Activated CD4-positive, alpha-beta T cell treated with anti-CD3 and anti-CD28 coated beads, Interleukin-2, Interleukin-4, amounts not matched to agents 100 ng/mL and 50 ng/mL, durations not matched to agents 16 hours and 8 hours (primary cell): ENCODE measurements around the gene C10orf95.

Source experiments
- DNase-seq: peaks from one replicate; pipeline ENCODE4 v3.0.0-alpha.2; 2020; ENCODE audit warnings: low spot score

The C10orf95 gene

DNA sequence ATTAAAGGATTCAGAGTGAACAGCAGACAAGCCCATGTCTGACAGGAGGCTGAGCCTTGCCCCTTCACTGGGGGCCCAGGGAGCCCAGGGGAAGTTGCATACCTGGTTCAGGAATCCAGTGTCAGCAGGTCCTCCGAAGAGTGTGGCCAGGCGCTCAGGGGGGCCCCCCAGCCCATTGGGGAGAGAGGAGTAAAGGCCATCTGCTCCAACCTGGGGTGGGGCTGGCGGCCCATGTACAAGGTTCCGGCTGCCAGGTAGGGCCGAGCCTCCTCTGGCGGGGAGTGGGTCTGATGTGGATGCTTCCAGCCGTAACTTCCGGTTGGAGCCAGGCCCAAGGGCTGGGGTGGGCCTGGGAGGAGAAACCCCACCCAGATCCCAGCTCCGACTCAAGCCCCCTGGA is 35.1 kb downstream of the C10orf95 start:
- DNase-seq: no peak

DNA sequence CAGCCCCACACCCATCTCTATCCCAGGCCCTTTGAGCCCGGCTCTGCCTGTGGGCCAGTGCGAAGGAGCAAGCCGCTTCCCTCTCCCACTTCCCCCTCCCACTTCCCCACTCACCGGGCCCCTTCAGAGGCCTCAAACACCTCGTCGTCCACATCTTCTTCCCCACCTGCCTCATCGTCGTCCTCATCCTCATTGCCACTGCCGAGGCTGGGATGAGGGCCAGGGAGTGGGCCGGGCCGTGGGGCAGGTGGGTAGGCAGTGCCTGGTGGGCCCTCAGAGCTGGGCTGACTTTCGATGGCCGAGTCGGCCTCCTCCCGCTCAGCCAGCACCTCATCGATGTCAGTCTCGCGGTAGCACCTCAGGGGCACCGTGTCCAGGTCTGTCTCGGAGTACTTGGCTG is 36.6 kb downstream of the C10orf95 start:
- no peak for DNase-seq

DNA sequence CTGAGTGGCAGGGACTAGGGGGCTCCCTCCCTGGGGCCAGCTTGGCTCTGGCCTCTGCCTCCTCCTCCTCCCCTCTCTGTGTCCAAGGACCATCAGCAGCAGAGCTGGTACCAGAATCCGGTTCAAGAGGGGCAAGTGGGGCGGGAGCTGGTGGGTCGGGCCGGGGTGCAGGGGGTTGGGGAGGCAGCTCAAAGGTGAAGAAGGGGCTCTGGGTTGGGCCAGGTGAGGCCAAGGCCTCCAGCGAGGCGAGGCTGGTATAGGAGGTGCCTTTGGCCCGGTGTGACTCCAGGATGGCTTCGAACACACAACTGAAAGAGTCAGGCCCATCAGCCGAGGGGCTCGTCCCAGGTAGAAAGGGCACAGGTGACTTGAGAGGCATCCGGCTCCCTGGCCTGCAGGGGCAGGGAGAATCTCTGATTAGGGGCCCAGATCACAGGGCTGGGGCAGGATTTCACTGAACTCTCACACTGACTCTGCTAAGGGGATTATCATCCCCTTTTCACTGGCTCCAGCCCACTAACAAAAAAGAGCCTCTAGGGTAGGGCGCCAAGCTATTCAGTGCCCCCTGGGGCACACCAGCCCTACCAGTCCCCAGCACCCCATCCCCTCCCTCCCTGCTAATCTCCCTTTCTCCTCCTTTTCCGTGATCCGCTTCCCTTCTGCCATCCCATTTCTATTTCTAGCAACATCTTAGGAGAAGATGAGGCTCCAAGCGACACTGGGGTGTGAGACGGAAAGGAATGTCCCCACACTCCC is 37.4 kb downstream of the C10orf95 start:
- DNase-seq: no peak

DNA sequence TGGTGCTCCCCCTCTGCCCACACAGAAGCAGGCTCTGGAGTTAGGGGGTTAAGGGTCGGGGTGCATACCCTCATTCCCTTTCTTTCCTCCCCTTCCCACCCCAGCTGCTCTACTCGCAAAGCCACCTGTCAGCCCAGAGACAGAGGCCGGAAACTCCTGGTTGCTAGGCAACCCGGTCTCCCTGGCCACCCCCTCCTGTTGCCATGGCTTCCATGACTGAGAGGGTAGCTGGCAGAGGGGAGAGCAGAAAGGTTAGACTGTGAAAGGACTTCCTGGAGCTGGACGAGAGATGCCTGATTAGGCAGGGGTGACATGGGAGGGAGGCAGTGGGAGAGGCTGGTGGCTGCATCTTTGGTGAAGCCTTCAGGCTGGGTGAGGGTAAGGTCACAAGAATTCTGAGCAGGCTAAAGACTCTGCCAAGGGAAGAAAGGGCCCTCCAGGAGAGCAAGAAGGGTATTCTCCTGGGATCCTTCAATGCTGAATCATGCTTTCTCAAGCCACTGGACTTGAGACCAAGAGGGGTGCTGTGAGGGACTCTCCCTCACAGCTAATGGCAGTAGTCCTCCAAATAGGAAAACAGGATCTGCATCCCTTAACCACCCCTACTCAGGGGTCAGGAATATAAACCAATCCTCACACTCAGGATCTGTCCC is 38.2 kb downstream of the C10orf95 start:
- no peak for DNase-seq

DNA sequence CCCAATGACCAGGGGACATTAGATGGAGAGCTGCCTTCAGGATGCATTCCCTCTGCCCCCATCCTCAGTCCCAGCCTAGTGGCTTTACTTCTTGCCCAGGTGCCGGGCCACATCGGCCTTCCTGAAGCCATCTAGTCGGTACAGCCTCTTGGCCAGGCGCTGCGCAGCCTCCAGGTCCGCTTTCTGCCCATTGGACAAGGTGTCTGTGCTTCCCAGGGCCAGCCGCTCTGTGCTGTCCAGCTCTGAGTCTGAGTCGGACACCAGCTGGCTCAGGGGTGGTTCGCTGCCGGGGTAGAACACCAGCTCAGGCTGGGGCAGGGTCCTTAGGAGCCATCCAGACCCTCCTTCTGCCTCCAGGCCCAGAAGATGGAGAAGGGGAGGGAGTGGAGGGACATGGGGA is 39.0 kb downstream of the C10orf95 start:
- DNase-seq: no peak

DNA sequence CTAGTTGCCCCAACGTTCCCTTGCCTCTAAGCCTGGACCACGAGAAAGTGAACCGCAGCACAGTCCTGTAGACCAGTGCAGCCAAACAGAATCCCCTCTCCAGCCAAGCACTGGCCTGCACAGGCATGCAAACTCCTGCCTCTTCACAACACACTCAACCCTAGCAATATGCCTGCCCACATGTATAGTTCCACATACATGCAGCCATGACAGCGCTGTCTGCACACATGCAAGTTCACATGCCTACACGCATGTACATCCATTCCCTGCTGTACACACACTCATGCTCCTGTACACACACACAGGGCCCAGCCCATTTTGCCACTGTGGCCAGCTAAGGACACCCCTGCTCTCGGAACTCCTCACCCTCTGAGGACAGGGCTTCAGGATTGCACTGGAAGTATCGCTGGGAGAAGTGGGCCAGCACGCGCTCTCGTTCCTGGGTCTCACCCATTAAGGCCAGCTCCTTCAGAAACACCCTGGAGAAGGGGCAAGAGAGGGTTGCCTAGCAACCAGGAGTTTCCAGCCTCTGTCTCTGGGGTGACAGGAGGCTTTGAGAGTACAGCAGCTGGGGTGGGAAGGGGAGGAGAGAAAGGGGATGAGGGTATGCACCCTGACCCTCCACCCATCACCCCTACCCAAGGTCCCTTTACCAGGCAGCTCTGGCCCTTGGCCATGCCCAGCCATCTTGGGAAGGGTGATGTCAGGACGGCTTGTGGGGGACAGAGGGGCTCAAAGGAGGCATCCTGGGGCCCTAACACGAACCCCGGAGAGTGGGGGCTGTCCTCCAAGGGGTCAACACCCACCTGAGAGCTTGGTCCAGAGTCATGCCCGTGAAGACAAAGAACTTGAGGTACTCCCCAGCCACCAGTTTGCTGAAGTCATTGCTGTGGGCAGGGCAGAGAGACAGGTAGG is 39.7 kb downstream of the C10orf95 start:
- no peak for DNase-seq

DNA sequence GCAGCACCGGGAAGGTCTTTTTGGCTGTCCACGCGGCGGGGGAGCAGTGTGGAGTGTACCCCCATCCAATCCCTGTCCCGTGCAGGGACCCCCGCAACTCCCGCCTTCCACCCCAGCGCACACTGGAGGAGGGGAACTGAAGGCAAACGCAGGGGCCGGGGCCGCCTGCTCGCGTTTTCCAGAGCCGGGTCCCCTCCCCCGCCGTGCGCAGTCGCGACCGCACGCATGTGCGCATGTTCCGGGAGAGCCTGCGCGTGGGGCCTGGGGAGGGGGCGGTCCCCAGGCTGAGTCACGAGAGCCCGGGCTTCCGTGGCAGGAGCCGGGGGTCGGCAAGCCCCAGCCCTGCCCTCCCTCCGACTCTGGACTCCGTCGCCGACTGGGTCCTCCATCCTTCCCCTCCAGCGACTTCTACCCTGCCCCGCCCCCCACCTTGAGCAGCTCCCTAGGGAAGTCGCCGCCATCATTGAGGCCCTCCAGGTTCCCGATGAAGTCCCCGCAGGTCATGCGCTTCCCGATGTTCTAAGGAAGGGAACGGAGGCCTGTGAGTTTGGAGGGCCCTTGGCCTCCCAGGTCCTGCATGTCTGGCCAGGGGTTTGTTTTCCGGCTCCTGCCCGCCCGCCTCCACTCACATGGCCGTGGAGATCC is 40.8 kb downstream of the C10orf95 start:
- no peak for DNase-seq

DNA sequence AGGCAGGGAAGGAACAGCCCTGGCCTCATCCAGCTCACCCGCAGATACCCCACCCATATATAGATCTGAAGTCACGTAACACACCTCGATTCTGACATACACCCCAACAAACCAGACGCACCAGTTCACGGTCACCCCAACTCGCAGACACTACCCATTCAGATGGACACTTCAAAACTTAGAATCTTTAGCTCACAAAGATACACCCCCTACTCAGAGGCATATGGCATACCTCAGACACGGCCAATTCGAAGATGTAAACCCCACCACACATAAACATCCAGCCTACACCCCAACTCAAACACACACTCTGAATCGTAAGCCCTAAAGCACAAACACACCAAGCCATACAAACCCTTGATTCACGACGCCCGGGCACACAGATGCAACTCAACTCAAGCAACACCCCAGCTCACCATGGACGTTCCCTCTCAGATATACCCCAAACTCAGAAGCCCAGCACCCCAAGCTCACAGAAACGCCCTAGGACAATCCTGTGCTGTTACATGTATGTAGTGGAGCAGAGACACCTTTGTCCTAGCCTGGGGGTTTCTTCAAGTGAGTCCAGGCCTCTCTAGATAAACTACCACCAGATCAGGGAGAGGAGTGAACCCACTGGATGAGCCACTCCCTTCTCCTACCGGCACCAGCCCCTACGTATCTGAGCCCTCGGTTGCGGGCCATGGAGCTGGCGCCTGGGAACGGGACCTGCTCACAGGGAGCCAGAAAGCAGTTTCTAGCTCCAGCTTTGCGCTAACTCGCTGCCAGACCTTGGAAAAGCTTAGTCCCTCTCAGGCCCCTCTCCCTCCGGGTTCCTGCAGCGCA is 41.5 kb downstream of the C10orf95 start:
- DNase-seq: no peak

DNA sequence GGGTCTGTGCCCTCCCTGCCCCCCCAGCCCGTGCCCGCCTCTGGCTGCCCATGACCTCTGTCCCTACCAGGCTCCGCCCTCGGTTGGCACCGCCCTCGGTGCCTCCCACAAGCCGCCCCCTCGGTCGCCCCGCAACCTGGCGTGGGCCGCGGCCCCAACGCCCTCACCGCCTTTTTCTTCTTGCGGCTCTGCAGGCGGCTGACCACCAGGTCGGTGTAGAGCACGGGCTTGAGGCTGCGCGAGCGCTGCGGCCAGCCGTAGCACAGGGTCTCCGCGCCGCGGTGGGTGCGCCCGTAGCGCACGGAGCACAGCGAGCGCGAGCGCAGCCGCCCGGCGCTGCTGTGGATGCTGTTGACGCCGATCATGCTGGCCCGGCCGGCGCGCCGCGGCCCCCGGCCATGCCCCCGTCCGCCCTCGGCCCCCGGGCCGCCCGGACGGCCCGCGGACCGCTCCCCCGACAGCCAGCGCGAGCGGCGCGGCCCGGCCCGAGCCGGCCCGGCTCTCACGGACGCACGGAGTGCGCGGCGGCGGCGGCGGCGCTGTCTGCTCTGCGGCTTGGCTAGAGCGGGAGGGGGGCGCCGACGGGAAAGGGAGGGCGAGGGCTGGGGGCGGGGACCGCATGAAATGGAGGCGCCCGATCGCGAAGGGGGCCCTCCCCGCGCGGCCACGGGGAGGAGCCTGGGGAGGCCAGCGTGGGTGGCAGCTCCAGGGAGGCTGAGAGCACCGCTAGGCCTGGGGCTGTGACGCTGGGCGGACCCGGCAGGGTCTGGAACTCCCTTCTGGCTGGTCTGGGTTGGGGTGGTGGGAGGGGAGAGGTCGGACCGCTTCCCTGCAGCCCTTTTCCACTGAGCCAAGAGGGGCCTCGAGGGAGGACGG is 42.4 kb downstream of the C10orf95 start:
- DNase-seq: peak; percentile 52

DNA sequence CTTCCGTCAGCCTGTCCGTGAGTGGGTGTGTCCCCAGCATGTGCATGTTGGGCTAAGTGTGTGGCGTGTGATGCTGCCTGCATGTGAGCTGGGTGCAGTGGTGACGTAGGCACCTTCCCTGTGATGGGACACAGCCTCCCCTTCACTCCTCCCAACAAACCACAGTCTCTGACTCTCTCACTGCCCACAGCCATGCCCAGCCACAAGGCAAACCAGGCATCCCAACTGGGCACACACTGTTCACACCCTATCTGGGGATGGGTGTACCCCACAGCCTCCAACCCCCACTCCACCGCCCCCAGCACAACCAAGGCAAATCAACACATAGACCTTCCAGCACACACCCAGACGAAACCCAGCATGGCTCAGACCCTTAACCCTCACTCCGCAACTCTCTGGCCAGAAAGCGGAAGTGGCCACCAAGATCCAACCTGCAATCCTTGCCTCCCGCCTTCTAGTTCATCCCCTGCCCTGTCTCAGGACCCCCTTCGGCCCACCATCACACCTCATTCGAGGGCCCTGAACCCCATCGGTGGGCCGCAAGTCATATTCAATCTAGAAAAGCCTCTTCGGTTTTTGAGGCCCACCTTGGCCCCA is 43.1 kb downstream of the C10orf95 start:
- DNase-seq: no peak

DNA sequence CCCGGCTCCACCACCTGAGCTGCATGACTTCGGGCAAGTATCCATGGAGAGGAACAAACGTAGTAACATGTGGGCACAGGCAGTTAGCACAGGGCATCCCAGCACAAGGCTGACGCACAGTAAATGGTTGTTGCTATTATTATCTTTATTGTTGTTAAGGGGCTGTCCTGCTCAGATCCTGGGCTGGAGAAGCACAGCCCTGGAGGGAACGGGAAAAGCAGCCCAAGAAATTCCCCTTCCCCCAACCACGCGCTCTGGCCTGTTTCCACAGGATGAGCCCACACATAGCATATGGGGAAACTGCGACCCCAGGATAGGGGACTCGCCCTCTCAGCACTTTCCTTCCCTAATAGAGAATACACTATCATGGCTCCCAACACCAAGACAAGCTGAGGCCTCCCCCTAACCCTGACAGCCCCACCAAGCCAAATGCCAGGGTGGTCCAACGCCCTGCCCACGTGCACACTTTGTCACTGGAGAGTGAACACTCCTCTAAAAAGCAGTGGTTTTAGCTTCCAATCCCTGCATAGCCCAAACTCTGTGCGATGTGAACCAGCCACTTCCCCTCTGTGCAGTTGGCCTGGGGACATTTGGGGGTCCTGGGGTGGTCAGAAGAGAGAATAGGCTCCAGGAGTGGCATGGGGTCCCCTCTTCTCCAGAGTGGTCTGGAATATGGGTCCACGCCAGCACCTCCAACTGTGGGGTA is 43.8 kb downstream of the C10orf95 start:
- DNase-seq: no peak

DNA sequence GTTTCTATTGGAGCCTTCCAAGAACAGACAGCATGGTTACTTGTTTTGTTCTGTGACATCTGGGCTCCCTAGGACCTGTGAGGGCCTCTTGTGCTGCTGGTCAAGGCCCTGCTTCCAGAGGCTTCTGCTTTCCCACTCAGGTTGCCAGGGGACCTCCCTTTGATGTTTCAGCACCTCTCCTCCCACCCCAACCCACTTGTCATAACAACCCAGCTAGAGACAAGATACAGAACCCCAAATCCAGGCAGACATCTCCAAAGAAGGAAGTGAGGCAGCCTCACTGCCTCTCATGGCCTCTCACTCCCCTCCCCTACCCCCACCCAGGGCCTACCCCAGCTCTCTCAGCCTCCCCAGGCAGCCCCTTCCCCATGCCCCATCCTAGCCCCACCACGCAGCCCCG is 44.5 kb downstream of the C10orf95 start:
- DNase-seq: no peak

DNA sequence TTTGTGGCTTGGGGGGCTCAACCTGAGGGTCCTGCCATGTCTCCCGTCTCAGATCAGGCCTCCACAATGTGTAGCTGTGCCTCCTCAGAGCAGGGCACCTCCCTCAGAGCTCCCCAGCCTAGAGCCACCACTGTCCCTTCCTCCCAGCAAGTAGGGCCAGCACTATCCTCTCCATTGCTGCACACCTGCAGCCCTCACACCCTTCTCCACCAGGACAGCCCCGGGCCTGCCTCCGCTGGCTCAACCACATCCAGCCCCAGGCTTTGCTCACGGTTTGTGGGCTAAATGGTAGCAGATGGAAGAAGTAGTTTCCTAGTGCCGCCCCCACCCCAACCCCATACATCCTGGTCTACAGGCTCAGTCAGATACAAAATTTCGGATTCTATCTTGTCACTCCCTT is 45.7 kb downstream of the C10orf95 start:
- no peak for DNase-seq

DNA sequence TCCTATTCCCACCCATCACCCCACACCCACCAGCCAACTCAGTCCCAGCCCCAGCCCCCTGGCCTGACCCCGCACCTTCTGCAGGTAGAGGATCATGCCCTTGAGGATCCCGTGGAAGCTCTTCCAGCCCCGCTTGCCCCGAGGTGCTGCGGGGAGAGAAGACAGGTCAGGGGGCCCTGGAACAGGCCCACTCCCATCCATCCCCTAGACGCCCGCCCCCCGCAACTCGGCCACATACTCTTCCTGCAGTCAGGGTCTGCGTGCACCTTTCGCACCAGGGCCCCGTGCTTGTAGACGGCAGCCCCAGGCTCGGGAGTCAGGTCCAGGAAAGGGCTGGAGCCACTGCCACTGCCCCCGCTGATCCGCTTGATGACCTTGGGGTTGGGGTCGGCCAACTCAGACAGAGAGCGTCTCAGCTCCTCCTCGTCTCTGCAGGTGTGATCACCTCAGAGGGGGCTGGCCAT is 46.2 kb downstream of the C10orf95 start:
- DNase-seq: no peak

DNA sequence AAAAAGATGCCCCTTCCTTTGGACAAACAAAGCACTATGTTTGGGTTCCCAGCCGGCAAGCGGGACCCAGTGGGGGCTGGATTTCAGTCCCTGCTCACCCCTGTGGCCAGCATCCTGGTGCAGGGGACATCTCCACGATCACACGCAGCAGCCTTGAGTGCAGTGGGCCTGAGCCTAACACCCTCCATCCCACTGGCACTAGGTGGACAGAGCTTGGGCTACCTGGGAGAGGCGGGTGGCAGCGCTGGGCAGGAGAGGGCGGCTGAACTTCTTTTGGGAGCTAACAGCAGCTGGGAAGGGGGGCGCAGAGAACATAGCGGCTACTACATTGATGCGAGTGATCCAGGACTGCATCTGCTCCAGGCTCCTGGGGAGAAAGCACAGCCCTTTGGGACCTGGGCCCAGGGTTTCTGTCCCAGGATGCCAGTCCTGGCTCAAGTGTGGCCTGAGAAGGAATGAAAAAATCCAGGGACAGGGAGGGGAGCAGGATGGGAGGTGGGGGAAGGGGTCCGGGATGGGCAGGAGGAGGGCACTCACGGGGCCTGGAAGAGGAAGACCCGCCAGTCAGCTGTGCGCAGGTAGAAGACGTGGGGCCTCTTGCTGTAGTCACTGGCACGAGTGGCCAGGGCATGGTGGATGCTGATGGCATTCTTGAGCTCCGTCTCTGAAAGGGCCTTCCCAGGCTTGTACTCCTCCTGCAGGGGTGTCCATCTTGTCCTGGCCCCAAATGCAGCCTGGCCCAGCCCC is 46.8 kb downstream of the C10orf95 start:
- DNase-seq: no peak

DNA sequence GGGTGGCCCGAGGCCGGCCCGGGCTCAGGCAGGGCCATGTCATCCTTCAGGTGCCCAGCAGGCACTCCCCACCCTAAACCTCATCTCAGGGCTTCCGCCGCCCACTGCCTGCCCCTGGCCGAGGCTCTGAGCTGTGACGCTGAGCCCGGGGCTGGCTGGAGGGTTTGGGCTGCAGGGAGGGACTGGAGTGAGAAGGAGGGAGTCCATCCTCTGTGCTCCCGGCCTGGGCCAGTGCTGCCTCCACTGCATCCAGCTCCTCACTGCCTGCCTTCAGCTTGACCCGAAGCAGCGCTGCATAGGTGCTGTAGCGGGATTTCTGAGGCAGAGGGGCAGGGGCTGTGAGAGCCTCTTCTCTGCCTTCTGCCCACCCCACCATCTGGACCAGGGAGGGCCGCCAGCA is 48.2 kb downstream of the C10orf95 start:
- DNase-seq: no peak

DNA sequence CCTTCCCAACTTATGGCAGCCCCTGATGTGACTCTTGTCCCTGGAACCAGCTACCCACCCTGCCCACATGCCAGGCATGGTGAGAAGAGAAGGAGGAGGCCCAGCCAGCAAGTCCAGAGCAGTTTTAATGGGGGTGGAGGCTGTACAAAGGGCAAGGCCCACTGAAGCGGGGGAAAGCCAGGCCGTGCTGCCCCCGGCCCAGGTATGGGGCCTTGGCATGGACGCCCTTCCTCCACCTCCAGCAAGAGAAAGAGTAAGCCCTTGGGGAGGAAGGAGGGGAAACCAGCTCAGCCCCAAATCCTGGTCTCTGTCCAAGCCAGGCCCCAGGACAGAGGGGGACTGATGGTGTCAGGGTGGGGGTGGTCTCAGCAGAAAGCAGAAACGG is 48.8 kb downstream of the C10orf95 start:
- no peak for DNase-seq

DNA sequence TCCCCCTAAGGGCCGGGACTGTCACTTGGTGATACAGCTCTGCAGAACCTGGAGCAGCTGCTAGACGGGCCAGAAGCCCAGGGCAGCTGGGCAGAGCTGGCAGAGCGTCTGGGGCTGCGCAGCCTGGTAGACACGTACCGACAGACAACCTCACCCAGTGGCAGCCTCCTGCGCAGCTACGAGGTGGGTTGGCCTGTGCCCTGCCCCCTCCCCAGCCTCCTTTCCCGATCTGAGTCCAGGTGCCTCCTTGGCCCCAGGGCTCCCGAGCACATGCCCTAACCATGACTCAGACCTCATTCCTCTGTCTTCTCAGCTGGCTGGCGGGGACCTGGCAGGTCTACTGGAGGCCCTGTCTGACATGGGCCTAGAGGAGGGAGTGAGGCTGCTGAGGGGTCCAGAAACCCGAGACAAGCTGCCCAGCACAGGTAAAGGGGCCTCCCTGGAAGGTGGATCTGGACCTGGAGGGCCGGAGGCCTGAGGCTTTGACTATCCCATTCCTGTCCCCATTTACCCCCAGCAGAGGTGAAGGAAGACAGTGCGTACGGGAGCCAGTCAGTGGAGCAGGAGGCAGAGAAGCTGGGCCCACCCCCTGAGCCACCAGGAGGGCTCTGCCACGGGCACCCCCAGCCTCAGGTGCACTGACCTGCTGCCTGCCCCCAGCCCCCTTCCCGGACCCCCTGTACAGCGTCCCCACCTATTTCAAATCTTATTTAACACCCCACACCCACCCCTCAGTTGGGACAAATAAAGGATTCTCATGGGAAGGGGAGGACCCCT is 49.4 kb downstream of the C10orf95 start:
- DNase-seq: no peak
